ENCODE data around the gene EFNA5. TPM values are rescaled to one million over a fixed set of nuclear protein-coding genes. Genes with fewer than 3 reads are reported as not detected.

EFNA5 gene
- total and polyA plus RNA-seq, 2 experiments from 2014 or later: 0.64 to 0.86 TPM

DNA sequence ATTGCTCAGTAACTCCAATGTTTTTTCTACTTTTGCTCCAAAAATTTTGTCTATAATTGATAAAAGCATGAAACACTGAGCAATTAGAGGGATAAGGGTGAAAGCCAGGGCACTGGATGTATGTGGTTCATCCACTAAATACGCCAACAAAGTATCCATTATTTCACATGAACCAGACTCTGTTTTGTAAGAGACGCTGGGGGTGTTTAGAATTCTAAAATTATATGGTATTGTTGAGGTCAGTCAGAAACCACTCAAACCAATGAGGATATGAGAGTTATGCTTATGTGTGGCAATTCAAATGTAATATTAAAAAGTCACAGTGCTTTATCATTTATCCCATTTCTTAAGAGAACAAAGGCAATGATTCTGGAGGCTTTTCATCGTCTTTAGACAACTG is 220.2 kb downstream of the EFNA5 start:
- Histone ChIP-seq H3K4me2 (ENCODE audit: unreplicated experiment) (no peak overlapping the region), H3K9ac (no peak overlapping the region), H3K79me2 (ENCODE audit: insufficient read depth) (no peaks in the 10 kb centered on the region), H3K36me3 (ENCODE audit: low read depth) (no peaks in the 10 kb centered on the region), H2AFZ (no peak overlapping the region), H3K27me3 (replicated peaks; ENCODE audit: insufficient read depth) (peaks cover 24% of the 10 kb centered on the region), H3K9me2 (ENCODE audit: insufficient read depth) (no peaks in the 10 kb centered on the region), H4K20me1 (ENCODE audit: insufficient read depth) (no peaks in the 10 kb centered on the region), H3K27ac (no peak overlapping the region), H3K9me3 (ENCODE audit: low read depth) (no peaks in the 10 kb centered on the region), H3K4me1 (ENCODE audit: insufficient read depth) (0 out of 2 replicates have a peak, but pooled peaks cover 7% of the 10 kb centered on the region), H3K4me3 (no peak overlapping the region), H3F3A (ENCODE audit: insufficient read depth) (no peaks in the 10 kb centered on the region)
- DNase-seq: no peak
- 78 to 81% methylated on average over 3 of the region's 3 CpGs for WGBS, 2 experiments (ENCODE audit: low coverage in 1 of 2, low lambda C conversion rate in 2 of 2, missing lambda C conversion rate in 2 of 2)
- in situ Hi-C loops (cut with MboI): no loop called here
- TF ChIP-seq EZH2 (IDR thresholded peaks at IDR 0.05; ENCODE audit: insufficient read depth, poor library complexity, severe bottlenecking) (no peak), EZH2phosphoT487 (IDR thresholded peaks at IDR 0.05; ENCODE audit: insufficient read depth, low read depth) (no peak)

DNA sequence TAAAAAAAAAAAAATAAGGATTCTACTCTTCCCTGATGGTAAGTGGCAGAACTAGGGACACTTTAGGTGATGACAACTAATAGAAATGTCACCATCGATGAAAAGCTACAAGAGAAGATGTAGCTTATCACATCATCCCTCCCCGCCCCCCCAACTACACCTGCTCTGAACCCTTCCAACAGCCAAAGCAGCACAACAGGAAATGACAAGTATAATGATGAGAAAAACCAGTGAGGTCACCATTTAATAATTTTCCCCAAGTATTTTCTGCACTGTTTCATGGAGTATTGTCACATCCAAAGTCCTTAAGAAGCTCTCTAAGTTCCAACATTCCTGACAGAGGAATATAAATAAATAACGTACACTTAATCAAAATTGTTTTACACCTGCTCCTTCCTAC is 221.4 kb downstream of the EFNA5 start:
- Histone ChIP-seq H2AFZ (no peak overlapping the region), H3K4me3 (no peak overlapping the region), H3K4me2 (ENCODE audit: unreplicated experiment) (no peak overlapping the region), H3K36me3 (ENCODE audit: low read depth) (no peaks in the 10 kb centered on the region), H3K9me3 (ENCODE audit: low read depth) (no peaks in the 10 kb centered on the region), H3K79me2 (ENCODE audit: insufficient read depth) (no peaks in the 10 kb centered on the region), H4K20me1 (ENCODE audit: insufficient read depth) (no peaks in the 10 kb centered on the region), H3F3A (ENCODE audit: insufficient read depth) (no peaks in the 10 kb centered on the region), H3K4me1 (ENCODE audit: insufficient read depth) (no peaks in the 10 kb centered on the region), H3K9ac (no peak overlapping the region), H3K27me3 (replicated peaks; ENCODE audit: insufficient read depth) (peaks cover 32% of the 10 kb centered on the region), H3K9me2 (ENCODE audit: insufficient read depth) (no peaks in the 10 kb centered on the region), H3K27ac (no peak overlapping the region)
- TF ChIP-seq EZH2 (IDR thresholded peaks at IDR 0.05; ENCODE audit: insufficient read depth, poor library complexity, severe bottlenecking) (no peak), EZH2phosphoT487 (IDR thresholded peaks at IDR 0.05; ENCODE audit: insufficient read depth, low read depth) (no peak)
- in situ Hi-C loops (cut with MboI): no loop called here
- 55% methylated on average over 3 of the region's 3 CpGs for WGBS, 2 experiments (ENCODE audit: low coverage in 1 of 2, low lambda C conversion rate in 2 of 2, missing lambda C conversion rate in 2 of 2)
- no peak for DNase-seq

DNA sequence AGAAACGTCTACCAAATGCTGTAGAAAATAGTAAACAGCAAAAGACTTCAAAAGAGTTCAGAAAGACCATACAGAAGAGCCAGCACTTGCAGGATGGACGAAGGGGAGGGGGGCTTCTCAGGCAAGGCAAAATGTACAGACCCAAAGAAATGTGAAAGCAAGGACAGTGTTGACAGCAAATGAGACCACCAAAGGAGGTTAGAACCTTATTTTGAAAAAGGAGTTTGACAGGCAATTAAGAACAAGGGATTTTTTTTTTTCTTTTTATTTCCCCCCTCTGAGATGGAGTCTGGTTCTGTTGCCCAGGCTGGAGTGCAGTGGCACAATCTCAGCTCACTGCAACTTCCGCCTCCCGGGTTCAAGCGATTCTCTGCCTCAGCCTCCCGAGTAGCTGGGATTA is 223.2 kb downstream of the EFNA5 start:
- no peak overlapping the region for H3K4me3 ChIP-seq
- no peak for DNase-seq
- peaks cover 36% of the 10 kb centered on the region for H3K27me3 ChIP-seq (replicated peaks; ENCODE audit: insufficient read depth)
- H3K27ac ChIP-seq: no peak overlapping the region
- H3F3A ChIP-seq (ENCODE audit: insufficient read depth): no peaks in the 10 kb centered on the region
- no peak overlapping the region for H2AFZ ChIP-seq
- H3K4me1 ChIP-seq (ENCODE audit: insufficient read depth): no peaks in the 10 kb centered on the region
- TF ChIP-seq EZH2 (IDR thresholded peaks at IDR 0.05; ENCODE audit: insufficient read depth, poor library complexity, severe bottlenecking) (no peak), EZH2phosphoT487 (IDR thresholded peaks at IDR 0.05; ENCODE audit: insufficient read depth, low read depth) (no peak)
- no peak overlapping the region for H3K9ac ChIP-seq
- WGBS, 2 experiments (ENCODE audit: low coverage in 1 of 2, low lambda C conversion rate in 2 of 2, missing lambda C conversion rate in 2 of 2): 62 to 71% methylated on average over 4 to 6 of the region's 6 CpGs
- no peaks in the 10 kb centered on the region for H3K9me2 ChIP-seq (ENCODE audit: insufficient read depth)
- H4K20me1 ChIP-seq (ENCODE audit: insufficient read depth): no peaks in the 10 kb centered on the region
- H3K4me2 ChIP-seq (ENCODE audit: unreplicated experiment): no peak overlapping the region
- H3K36me3 ChIP-seq (ENCODE audit: low read depth): no peaks in the 10 kb centered on the region
- in situ Hi-C loops (cut with MboI): no loop called here
- H3K9me3 ChIP-seq (ENCODE audit: low read depth): no peaks in the 10 kb centered on the region
- H3K79me2 ChIP-seq (ENCODE audit: insufficient read depth): no peaks in the 10 kb centered on the region

DNA sequence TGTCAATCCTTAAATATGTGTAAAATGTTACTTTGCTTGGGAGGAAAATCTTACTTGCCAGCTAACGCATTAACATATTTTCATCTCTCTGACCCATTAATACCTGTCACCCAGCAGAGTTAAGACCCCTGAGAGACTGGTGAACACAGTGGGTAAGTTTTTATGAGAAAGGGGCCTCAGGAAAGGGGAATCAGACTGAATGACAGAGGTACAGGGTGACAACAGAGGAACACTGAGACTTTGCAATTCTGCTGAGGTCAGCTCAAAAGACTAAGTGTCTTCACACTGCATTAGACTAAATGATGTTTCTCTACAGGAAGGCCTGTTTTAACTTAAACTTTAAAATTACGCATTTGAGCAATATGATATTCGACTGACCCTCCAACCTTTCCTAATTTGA is 223.8 kb downstream of the EFNA5 start:
- Histone ChIP-seq H3K79me2 (ENCODE audit: insufficient read depth) (no peaks in the 10 kb centered on the region), H4K20me1 (ENCODE audit: insufficient read depth) (no peaks in the 10 kb centered on the region), H3K4me1 (ENCODE audit: insufficient read depth) (no peaks in the 10 kb centered on the region), H3K36me3 (ENCODE audit: low read depth) (no peaks in the 10 kb centered on the region), H2AFZ (no peak overlapping the region), H3K9ac (no peak overlapping the region), H3K27ac (no peak overlapping the region), H3K4me3 (no peak overlapping the region), H3K9me3 (ENCODE audit: low read depth) (no peaks in the 10 kb centered on the region), H3K9me2 (ENCODE audit: insufficient read depth) (no peaks in the 10 kb centered on the region), H3F3A (ENCODE audit: insufficient read depth) (no peaks in the 10 kb centered on the region), H3K27me3 (replicated peaks; ENCODE audit: insufficient read depth) (peaks cover 42% of the 10 kb centered on the region), H3K4me2 (ENCODE audit: unreplicated experiment) (no peak overlapping the region)
- WGBS, 2 experiments (ENCODE audit: low coverage in 1 of 2, low lambda C conversion rate in 2 of 2, missing lambda C conversion rate in 2 of 2): 77 to 80% methylated on average over 3 of the region's 3 CpGs
- no peak for TF ChIP-seq EZH2phosphoT487 (IDR thresholded peaks at IDR 0.05; ENCODE audit: insufficient read depth, low read depth)
- TF ChIP-seq EZH2 (IDR thresholded peaks at IDR 0.05; ENCODE audit: insufficient read depth, poor library complexity, severe bottlenecking): no peak
- in situ Hi-C loops (cut with MboI): no loop called here
- no peak for DNase-seq

DNA sequence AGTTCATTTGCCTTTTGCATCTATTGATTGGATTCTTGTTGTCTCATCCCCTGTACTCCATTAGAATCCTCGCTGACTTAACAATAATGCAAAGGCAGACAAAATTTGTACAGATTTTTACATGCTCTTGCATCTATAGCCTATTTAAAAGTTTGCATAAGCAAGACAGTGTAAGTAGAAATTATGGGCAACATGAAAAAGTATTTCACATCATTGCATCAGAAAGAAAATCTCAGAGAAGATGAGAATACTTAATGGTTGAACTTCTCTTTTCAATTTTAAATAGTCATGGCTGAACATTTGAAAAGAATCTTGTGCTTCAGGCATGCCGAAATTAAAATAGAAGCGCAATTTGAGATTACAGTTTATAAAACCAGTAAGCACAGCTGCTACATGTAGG is 226.4 kb downstream of the EFNA5 start:
- Histone ChIP-seq H3K27me3 (replicated peaks; ENCODE audit: insufficient read depth) (peaks cover 49% of the 10 kb centered on the region), H3K9me2 (ENCODE audit: insufficient read depth) (no peaks in the 10 kb centered on the region), H4K20me1 (ENCODE audit: insufficient read depth) (no peaks in the 10 kb centered on the region), H3K4me3 (no peak overlapping the region), H3K27ac (no peak overlapping the region), H2AFZ (no peak overlapping the region), H3K36me3 (ENCODE audit: low read depth) (no peaks in the 10 kb centered on the region), H3K9me3 (ENCODE audit: low read depth) (no peaks in the 10 kb centered on the region), H3F3A (ENCODE audit: insufficient read depth) (no peaks in the 10 kb centered on the region), H3K79me2 (ENCODE audit: insufficient read depth) (no peaks in the 10 kb centered on the region), H3K4me1 (ENCODE audit: insufficient read depth) (no peaks in the 10 kb centered on the region), H3K9ac (no peak overlapping the region), H3K4me2 (ENCODE audit: unreplicated experiment) (no peak overlapping the region)
- no peak for DNase-seq
- in situ Hi-C loops (cut with MboI): no loop called here
- no peak for TF ChIP-seq EZH2phosphoT487 (IDR thresholded peaks at IDR 0.05; ENCODE audit: insufficient read depth, low read depth)
- 78 to 86% methylated on average over 3 of the region's 3 CpGs for WGBS, 2 experiments (ENCODE audit: low coverage in 1 of 2, low lambda C conversion rate in 2 of 2, missing lambda C conversion rate in 2 of 2)
